GM12864 (cell line): Measurements from ENCODE around the gene ADSS2.

ENCODE experiments used
- DNase-seq: peaks from one replicate; pipeline ENCODE4 v3.0.0-alpha.2; 2011; ENCODE audit warnings: low read depth
- H3K4me3 ChIP-seq: 2 replicates; pipeline ENCODE4 v1.5.1; 2011; ENCODE audit warnings: mild to moderate bottlenecking, low read depth, low read length, control low read depth
- TF ChIP-seq, protein P1 (sequence below): IDR thresholded peaks from 2 replicates; pipeline ENCODE4 v1.5.1; 2011; ENCODE audit warnings: low read depth, mild to moderate bottlenecking, moderate library complexity, low read length, control low read depth, inconsistent platforms; ENCODE audit errors: missing control alignments

Gene ADSS2

GRCh38 chr1:244397131-244397530, 54.6 kb downstream of the ADSS2 start:
- no peak for DNase-seq
- H3K4me3 ChIP-seq = no peak overlapping the region
- TF ChIP-seq, protein P1, sequence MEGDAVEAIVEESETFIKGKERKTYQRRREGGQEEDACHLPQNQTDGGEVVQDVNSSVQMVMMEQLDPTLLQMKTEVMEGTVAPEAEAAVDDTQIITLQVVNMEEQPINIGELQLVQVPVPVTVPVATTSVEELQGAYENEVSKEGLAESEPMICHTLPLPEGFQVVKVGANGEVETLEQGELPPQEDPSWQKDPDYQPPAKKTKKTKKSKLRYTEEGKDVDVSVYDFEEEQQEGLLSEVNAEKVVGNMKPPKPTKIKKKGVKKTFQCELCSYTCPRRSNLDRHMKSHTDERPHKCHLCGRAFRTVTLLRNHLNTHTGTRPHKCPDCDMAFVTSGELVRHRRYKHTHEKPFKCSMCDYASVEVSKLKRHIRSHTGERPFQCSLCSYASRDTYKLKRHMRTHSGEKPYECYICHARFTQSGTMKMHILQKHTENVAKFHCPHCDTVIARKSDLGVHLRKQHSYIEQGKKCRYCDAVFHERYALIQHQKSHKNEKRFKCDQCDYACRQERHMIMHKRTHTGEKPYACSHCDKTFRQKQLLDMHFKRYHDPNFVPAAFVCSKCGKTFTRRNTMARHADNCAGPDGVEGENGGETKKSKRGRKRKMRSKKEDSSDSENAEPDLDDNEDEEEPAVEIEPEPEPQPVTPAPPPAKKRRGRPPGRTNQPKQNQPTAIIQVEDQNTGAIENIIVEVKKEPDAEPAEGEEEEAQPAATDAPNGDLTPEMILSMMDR = no peak

GRCh38 chr1:244395965-244396364, 55.7 kb downstream of the ADSS2 start:
- H3K4me3 ChIP-seq = no peak overlapping the region
- DNase-seq = no peak
- TF ChIP-seq, protein P1 = no peak

DNA sequence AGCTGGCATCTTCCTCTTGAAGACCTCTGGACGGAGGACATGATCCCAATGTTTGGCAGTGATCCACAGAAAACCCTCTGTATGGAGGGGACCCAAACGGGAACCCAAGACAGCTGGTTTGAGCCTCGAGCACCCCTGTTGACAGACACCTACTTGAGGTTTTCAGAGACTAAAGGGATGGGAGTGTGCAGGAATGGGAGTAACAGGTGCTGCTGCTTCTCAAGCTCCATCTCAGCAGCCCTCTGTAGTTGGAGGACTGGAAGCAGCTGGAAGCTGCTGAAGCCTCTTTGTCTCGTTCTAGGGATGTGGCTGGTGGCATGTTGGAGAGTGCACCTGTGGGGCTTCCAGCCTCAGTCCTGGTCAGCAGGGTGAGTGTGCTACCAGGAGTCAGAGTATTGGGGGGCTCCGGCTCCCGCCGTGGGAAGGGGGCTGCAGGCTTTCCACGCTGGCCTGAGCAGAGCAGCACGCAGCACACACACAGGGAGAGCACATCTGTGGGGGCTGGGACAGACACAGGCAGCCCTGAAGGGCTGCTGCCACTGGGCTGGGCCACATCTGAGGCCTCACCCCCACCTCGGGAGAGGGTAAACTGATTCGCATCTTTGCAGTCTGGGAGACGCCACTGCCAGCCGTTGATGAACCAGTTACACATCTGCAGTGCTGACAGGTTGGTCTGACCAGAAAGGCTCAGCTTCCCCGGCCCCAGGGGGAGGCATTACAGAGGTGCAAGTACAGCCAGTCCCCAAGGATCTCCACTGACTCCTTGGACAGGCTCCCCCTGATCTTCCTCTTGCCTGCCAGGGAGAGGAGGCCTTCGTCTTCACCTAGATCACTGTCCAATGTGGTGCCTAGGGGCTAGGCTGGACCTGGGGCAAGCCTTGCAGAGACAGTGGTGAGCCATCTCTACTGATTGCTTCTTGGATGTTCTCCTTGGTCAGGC, 56.6 kb downstream of the ADSS2 start:
- H3K4me3 ChIP-seq = no peak overlapping the region
- TF ChIP-seq, protein P1 = no peak
- no peak for DNase-seq

DNA sequence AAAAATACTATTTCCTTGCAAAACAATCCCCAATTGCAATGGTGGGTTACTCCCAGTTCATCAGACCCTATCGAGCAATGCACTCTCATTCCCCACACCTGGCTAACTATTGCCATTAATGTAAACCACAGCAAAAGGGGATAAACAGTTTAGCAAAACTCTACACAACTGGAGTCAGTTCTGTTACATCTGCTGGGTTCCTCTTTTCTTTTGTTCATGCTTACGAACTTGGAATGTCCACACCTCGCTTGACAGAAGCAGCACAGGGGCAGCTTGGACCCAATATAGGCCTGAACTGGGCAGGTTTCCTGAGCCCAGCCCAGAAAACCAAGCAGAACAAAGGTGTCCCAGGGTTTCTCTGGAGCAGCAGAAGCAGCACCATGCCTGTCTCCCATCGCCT, 57.4 kb downstream of the ADSS2 start:
- TF ChIP-seq, protein P1 = no peak
- no peak overlapping the region for H3K4me3 ChIP-seq
- no peak for DNase-seq

- DNase-seq = no peak
- H3K4me3 ChIP-seq = no peak overlapping the region
- TF ChIP-seq, protein P1 = no peak
Measured at GRCh38 chr1:244393604-244394176, 58.0 kb downstream of the ADSS2 start.

DNA sequence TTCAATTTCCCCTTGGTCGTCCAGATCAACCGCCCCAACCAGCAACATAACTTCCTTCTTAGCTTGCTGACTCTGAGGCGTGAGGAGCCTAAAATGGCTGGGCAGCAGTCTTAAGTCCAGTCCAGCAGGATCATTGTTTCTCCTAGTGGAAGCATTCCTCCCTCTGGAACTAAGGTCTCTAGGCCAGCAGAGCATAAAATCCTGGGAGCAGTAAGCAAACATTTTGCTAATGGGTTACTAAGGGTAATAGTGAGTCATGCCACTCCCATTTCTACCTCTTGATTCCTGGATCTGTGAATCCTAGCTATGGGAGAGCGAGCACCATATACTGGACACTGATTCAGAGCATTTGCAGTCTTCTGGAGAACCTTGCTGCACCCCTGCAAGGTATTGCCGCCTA, 59.9 kb downstream of the ADSS2 start:
- no peak overlapping the region for H3K4me3 ChIP-seq
- no peak for DNase-seq
- TF ChIP-seq, protein P1 = no peak

GRCh38 chr1:244388961-244389360, 62.7 kb downstream of the ADSS2 start:
- H3K4me3 ChIP-seq = no peak overlapping the region
- no peak for DNase-seq

More at GRCh38 chr1:244388961-244389360, 62.7 kb downstream of the ADSS2 start:
- TF ChIP-seq, protein P1 = no peak
